ENCODE measurements around the gene ATP8B4. TPM values are rescaled to one million over a fixed set of nuclear protein-coding genes. Genes with fewer than 3 reads are reported as not detected.

Gene ATP8B4
- total and polyA plus RNA-seq, 10 donors, result 1.7 to 42.8 (median 27.7) TPM

DNA sequence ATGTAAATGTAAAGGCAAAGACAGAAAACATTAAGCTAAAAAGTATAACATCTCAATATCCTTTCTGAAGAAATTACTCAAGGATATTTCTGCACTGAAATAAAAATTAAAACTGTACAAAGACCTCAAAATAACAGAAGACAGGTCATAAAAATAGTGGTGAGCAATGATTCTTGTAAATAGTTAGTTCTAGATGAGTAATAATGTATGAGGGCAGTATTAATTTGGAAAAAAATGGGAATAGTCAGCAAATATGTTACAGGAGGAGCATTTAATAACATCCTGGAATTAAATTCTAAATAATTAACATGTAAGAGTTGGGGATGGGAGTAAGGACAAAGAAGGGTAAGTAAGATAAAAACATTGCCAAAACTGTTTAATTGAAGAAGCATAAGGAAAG lies 250.7 kb downstream of the ATP8B4 start:
- Histone ChIP-seq H3K36me3 (peaks cover 0 to 47% (median 0%) of the 10 kb centered on the region in 6 donors), H3K9me3 (no peaks in the 10 kb centered on the region), H3K4me1 (no peaks in the 10 kb centered on the region), H3K27me3 (replicated peaks in 1 of 7) (no peaks in the 10 kb centered on the region), H3K27ac (no peak overlapping the region), H3K4me3 (no peak overlapping the region)
- TF ChIP-seq, protein P1, sequence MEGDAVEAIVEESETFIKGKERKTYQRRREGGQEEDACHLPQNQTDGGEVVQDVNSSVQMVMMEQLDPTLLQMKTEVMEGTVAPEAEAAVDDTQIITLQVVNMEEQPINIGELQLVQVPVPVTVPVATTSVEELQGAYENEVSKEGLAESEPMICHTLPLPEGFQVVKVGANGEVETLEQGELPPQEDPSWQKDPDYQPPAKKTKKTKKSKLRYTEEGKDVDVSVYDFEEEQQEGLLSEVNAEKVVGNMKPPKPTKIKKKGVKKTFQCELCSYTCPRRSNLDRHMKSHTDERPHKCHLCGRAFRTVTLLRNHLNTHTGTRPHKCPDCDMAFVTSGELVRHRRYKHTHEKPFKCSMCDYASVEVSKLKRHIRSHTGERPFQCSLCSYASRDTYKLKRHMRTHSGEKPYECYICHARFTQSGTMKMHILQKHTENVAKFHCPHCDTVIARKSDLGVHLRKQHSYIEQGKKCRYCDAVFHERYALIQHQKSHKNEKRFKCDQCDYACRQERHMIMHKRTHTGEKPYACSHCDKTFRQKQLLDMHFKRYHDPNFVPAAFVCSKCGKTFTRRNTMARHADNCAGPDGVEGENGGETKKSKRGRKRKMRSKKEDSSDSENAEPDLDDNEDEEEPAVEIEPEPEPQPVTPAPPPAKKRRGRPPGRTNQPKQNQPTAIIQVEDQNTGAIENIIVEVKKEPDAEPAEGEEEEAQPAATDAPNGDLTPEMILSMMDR (IDR thresholded peaks at IDR 0.05 in 8 of 11, conservative IDR thresholded peaks at IDR 0.05 in 3 of 11), result no peak
- intact Hi-C loops (cut with DNase I; ENCODE audit: low total_unique reads), result no loop called here
- DNase-seq, result no peak

DNA sequence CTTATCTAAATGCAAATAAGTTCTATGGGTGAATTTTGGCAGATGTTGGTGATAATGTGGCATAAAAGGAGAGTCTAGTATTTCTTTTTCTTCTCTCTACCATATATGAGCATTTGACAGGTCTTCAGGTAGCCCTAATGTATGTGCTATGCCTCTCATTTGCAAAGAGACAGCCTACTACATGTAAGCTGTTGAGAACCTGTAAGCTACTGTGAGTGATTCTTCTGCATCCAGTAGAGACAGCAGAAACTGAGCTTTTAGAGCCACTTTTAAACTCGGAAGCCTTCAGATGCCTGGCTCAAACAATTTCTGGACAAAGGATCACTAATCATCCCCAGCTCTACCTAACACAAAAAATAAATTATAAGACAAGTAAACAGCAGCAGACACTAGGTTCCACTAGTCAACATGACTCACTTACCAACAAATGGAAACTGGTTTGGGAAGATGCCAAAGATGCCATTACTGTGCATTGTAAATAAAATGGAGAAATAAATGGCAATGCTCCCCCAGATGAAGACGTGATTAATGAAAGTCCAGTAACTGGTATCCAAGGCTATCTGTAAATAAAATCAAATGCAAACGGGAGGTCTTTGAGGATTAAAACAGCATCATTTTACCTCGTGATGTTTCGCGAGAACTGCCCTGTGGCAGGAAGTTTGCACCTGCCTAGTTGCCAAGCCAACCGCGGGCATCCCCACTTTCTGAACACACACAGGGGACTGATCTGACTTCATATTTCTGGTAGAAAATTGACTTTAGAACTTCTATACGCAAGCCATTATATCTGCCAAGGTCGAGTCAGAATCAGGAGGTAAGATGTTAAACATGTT lies 252.9 kb downstream of the ATP8B4 start:
- 79 to 94% (median 93%) methylated on average over 10 of the region's 10 CpGs for WGBS, 5 donors
- no peak overlapping the region for H3K27ac ChIP-seq
- TF ChIP-seq POLR2A (IDR thresholded peaks at IDR 0.05) (no peak), POLR2AphosphoS5 (IDR thresholded peaks at IDR 0.05) (no peak)
- TF ChIP-seq, protein P1 (IDR thresholded peaks at IDR 0.05 in 8 of 11, conservative IDR thresholded peaks at IDR 0.05 in 3 of 11), result no peak
- no peaks in the 10 kb centered on the region for H3K27me3 ChIP-seq (replicated peaks in 1 of 7)
- H3K36me3 ChIP-seq, result peaks cover 0 to 53% (median 0%) of the 10 kb centered on the region in 6 donors
- H3K9me3 ChIP-seq, result no peaks in the 10 kb centered on the region
- no peaks in the 10 kb centered on the region for H3K4me1 ChIP-seq
- H3K4me3 ChIP-seq, result no peak overlapping the region
- intact Hi-C loops (cut with DNase I; ENCODE audit: low total_unique reads), result no loop called here
- DNase-seq, result no peak

DNA sequence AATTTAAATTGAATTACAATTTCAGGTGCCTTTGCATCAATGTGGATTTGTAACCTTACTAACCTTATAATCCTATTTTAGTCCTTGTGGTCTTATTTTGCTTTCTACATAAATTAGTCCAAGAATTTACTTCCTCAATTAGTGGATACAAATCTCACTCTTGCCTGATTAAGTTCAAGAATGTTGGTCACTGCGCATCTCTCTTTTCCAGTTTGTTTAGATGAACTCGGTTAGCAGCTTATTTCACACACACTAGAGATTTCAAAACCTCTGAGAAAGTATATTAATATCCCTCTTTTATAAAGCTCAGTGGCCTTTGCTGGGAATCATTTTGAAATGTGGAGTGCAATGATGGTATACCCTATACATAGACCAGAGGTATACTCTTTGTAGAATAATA lies 254.8 kb downstream of the ATP8B4 start:
- intact Hi-C loops (cut with DNase I; ENCODE audit: low total_unique reads), result no loop called here
- no peak for DNase-seq
- TF ChIP-seq, protein P1 (IDR thresholded peaks at IDR 0.05 in 8 of 11, conservative IDR thresholded peaks at IDR 0.05 in 3 of 11), result no peak
- no peak for TF ChIP-seq POLR2A (IDR thresholded peaks at IDR 0.05)
- no peak for TF ChIP-seq POLR2AphosphoS5 (IDR thresholded peaks at IDR 0.05)
- no peak overlapping the region for H3K27ac ChIP-seq
- H3K36me3 ChIP-seq, result peaks cover 0 to 71% (median 0%) of the 10 kb centered on the region in 6 donors
- H3K9me3 ChIP-seq, result no peaks in the 10 kb centered on the region
- 84 to 94% (median 86%) methylated on average over 2 of the region's 2 CpGs for WGBS, 5 donors
- H3K4me1 ChIP-seq, result no peaks in the 10 kb centered on the region
- no peaks in the 10 kb centered on the region for H3K27me3 ChIP-seq (replicated peaks in 1 of 7)
- H3K4me3 ChIP-seq, result no peak overlapping the region

DNA sequence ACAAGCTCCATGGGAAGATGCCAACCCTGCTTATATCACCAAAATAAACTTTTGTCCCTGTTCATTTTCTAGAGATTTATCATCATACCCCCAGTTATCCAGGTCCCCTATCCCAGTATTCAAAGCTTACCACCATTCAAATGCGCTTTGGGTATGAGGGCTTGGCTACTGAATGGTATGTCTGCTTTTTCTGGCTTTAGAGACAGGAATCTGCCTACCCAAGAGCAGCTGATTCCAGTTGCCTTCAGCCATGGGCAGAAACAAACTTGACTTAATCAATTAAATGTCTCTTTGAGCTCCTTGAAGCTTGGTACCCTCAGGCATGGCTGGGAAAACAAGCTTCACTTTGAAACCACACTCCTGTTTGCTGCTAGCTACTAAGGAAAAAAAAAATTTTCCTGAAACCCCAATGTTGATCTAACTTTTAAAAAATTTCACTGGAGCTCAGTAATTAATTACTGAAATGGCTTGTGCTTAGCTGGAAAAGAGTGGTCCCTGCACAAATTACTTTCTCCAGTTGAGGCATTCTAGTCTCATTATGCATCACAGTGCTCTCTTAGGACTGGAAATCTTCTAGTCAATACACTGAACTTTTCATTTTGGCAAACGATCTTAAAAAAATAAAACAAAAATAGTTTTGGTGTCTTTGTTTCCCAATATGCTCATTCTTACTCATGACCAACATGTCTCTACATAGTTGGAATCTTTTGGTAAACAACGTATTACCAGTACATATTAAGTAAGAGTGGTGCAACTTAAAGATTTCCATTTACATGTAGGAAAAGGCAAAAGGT lies 255.4 kb downstream of the ATP8B4 start:
- TF ChIP-seq, protein P1 (IDR thresholded peaks at IDR 0.05 in 8 of 11, conservative IDR thresholded peaks at IDR 0.05 in 3 of 11), result no peak
- no peak for TF ChIP-seq POLR2AphosphoS5 (IDR thresholded peaks at IDR 0.05)
- TF ChIP-seq POLR2A (IDR thresholded peaks at IDR 0.05), result no peak
- Histone ChIP-seq H3K36me3 (peaks cover 0 to 76% (median 0%) of the 10 kb centered on the region in 6 donors), H3K4me3 (no peak overlapping the region), H3K27ac (no peak overlapping the region), H3K9me3 (no peaks in the 10 kb centered on the region), H3K27me3 (replicated peaks in 1 of 7) (no peaks in the 10 kb centered on the region), H3K4me1 (no peaks in the 10 kb centered on the region)
- intact Hi-C loops (cut with DNase I; ENCODE audit: low total_unique reads), result no loop called here
- no peak for DNase-seq
- WGBS, 5 donors, result 77 to 92% (median 82%) methylated on average over 3 of the region's 3 CpGs

All from spleen (tissue), 11 donors.